Measurements from ENCODE around the gene GPR84.

Gene GPR84

GRCh38 chr12:54390668-54391551, 26.6 kb upstream of the GPR84 start:
- DNase-seq: peak; percentile 66

GRCh38 chr12:54390176-54390667, 25.9 kb upstream of the GPR84 start:
- no peak for DNase-seq

GRCh38 chr12:54389607-54390175, 25.4 kb upstream of the GPR84 start:
- DNase-seq: no peak

- no peak for DNase-seq
These were observed 24.8 kb upstream of the GPR84 start for GRCh38 chr12:54389134-54389508.

- DNase-seq: no peak
These were observed 24.2 kb upstream of the GPR84 start for GRCh38 chr12:54388237-54389133.

GRCh38 chr12:54387114-54387467, 22.8 kb upstream of the GPR84 start:
- no peak for DNase-seq

- DNase-seq: no peak
These were observed 22.3 kb upstream of the GPR84 start for GRCh38 chr12:54386403-54387113.

GRCh38 chr12:54385251-54385914, 21.1 kb upstream of the GPR84 start:
- DNase-seq: no peak

GRCh38 chr12:54384591-54385041, 20.3 kb upstream of the GPR84 start, which contains the start of gene ZNF385A:
ZNF385A (minus strand) TSS chr12:54384733; CDS start chr12:54384514, 219 bp downstream.
- no peak for DNase-seq

- no peak for DNase-seq
These were observed 18.8 kb upstream of the GPR84 start for GRCh38 chr12:54383041-54383609.

GRCh38 chr12:54381136-54381535, 16.9 kb upstream of the GPR84 start:
- DNase-seq: no peak

GRCh38 chr12:54379398-54380201, 15.3 kb upstream of the GPR84 start:
- peak; percentile 91 for DNase-seq

- no peak for DNase-seq
These were observed 14.6 kb upstream of the GPR84 start for GRCh38 chr12:54378796-54379397.

- DNase-seq: no peak
These were observed 13.7 kb upstream of the GPR84 start for GRCh38 chr12:54377797-54378515.

GRCh38 chr12:54377007-54377406, 12.7 kb upstream of the GPR84 start:
- DNase-seq: no peak

- DNase-seq: no peak
These were observed 12.3 kb upstream of the GPR84 start for GRCh38 chr12:54376596-54376995.

GRCh38 chr12:54375259-54375579, 10.9 kb upstream of the GPR84 start:
- DNase-seq: no peak

GRCh38 chr12:54374562-54375258, 10.4 kb upstream of the GPR84 start:
- no peak for DNase-seq
